HL-60 (cell line): ENCODE results near the gene OR2C3.

Experiments
- GABPA ChIP-seq: IDR thresholded peaks from 2 replicates; pipeline ENCODE4 v1.6.1; 2012; ENCODE audit warnings: low read depth
- POLR2AphosphoS5 ChIP-seq: IDR thresholded peaks from 2 replicates; pipeline ENCODE4 v1.6.1; 2012; ENCODE audit warnings: low read depth
- SPI1 ChIP-seq: IDR thresholded peaks from 2 replicates; pipeline ENCODE4 v1.6.1; 2012; ENCODE audit warnings: low read depth, mild to moderate bottlenecking, borderline replicate concordance
- TF ChIP-seq, protein P1 (sequence below): IDR thresholded peaks from one replicate; pipeline ENCODE4 v1.5.1; 2011; ENCODE audit warnings: low read length, control low read depth, inconsistent platforms; ENCODE audit not compliant: insufficient read depth
- TF ChIP-seq, protein P2 (sequence below): IDR thresholded peaks from 2 replicates; pipeline ENCODE4 v1.6.1; 2012; ENCODE audit warnings: low read depth; ENCODE audit not compliant: insufficient replicate concordance

DNA sequence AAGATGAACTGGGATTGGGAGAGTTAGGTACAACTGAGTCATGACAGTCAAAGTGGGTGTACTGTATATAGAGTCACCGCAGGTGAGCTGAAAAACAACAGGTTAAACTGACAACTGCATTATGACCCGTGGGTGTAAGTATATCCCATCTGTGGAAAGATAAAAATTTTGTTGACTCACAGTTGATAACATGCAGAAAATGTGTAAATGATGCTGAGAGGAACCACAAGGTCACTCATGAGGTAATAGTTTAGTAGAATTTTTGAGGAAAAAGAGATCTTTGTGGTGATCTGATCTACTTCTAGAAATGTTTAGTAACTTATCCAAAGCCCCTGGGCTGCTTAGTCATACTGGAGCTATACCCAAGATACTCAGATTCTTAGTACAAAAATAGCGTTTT is 838 bp downstream of the OR2C3 start:
- TF ChIP-seq, protein P1, sequence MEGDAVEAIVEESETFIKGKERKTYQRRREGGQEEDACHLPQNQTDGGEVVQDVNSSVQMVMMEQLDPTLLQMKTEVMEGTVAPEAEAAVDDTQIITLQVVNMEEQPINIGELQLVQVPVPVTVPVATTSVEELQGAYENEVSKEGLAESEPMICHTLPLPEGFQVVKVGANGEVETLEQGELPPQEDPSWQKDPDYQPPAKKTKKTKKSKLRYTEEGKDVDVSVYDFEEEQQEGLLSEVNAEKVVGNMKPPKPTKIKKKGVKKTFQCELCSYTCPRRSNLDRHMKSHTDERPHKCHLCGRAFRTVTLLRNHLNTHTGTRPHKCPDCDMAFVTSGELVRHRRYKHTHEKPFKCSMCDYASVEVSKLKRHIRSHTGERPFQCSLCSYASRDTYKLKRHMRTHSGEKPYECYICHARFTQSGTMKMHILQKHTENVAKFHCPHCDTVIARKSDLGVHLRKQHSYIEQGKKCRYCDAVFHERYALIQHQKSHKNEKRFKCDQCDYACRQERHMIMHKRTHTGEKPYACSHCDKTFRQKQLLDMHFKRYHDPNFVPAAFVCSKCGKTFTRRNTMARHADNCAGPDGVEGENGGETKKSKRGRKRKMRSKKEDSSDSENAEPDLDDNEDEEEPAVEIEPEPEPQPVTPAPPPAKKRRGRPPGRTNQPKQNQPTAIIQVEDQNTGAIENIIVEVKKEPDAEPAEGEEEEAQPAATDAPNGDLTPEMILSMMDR, result no peak
- TF ChIP-seq, protein P2, sequence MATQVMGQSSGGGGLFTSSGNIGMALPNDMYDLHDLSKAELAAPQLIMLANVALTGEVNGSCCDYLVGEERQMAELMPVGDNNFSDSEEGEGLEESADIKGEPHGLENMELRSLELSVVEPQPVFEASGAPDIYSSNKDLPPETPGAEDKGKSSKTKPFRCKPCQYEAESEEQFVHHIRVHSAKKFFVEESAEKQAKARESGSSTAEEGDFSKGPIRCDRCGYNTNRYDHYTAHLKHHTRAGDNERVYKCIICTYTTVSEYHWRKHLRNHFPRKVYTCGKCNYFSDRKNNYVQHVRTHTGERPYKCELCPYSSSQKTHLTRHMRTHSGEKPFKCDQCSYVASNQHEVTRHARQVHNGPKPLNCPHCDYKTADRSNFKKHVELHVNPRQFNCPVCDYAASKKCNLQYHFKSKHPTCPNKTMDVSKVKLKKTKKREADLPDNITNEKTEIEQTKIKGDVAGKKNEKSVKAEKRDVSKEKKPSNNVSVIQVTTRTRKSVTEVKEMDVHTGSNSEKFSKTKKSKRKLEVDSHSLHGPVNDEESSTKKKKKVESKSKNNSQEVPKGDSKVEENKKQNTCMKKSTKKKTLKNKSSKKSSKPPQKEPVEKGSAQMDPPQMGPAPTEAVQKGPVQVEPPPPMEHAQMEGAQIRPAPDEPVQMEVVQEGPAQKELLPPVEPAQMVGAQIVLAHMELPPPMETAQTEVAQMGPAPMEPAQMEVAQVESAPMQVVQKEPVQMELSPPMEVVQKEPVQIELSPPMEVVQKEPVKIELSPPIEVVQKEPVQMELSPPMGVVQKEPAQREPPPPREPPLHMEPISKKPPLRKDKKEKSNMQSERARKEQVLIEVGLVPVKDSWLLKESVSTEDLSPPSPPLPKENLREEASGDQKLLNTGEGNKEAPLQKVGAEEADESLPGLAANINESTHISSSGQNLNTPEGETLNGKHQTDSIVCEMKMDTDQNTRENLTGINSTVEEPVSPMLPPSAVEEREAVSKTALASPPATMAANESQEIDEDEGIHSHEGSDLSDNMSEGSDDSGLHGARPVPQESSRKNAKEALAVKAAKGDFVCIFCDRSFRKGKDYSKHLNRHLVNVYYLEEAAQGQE, result no peak
- no peak for TF ChIP-seq POLR2AphosphoS5
- TF ChIP-seq SPI1, result no peak
- TF ChIP-seq GABPA, result no peak
